Measurements from ENCODE around the gene PHC2.

The PHC2 gene

DNA sequence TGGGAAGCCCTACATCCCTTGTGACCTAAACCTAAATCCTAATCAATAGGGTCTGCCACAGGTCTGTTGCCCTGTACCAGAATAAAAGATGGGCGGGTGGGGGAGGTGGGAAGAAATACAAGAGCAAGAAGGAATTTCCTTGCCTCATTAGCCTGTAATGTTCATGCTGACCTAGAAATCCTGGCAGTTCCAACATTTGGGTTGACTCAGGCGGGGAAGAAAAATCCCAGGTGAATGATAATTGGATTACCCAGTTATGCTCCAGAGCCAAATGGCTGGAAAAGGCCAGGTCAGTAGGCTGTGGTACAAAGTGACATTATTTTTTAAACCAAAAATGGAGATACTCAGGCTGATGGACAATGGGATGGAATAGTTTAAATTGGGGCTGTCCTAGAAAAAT lies 82.7 kb downstream of the PHC2 start:
- H4K20me1 ChIP-seq, result peaks cover 34 to 63% (median 55%) of the 10 kb centered on the region in 11 experiments; a peak in 20 of 22 replicates
- no peaks in the 10 kb centered on the region for H3K9me3 ChIP-seq (replicated peaks in 1 of 11)
- peaks cover 5 to 36% (median 24%) of the 10 kb centered on the region in 11 experiments; a peak in 19 of 22 replicates for H3K36me3 ChIP-seq
- no peaks in the 10 kb centered on the region for H3K27me3 ChIP-seq
- peak overlapping the region; percentile 88 to 97 (median 92) for H3K4me3 ChIP-seq
- peak overlapping the region; percentile 98 to 100 (median 99) for H3K9ac ChIP-seq
- peak overlapping the region; percentile 92 to 99 (median 98); a peak in 21 of 22 replicates for H3K27ac ChIP-seq
- H3K4me2 ChIP-seq, result peak overlapping the region; percentile 88 to 98 (median 96)
- peaks cover 53 to 72% (median 68%) of the 10 kb centered on the region in 10 experiments for H3K4me1 ChIP-seq
- no peak for TF ChIP-seq Cebpa-rat (IDR thresholded peaks at IDR 0.05)

DNA sequence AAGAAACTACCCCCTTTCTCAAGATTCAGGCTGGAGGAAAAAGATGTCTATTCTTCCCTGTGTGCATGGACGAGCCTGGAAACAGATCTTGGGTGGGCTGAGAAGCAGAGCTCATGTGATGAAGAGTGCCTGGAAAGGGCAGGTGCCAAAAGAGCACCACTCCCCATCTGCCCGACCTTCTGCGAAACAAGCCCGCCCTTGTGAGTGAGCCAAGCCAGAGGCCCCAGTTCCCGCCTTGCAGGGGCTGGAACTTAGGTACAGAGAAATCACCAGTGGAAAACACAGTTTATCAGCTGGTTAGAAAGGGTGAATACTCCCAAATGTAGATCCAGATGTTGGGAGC lies 83.3 kb downstream of the PHC2 start:
- H3K4me3 ChIP-seq, result peak overlapping the region; percentile 88 to 97 (median 92)
- H4K20me1 ChIP-seq, result peaks cover 38 to 69% (median 61%) of the 10 kb centered on the region in 11 experiments; a peak in 21 of 22 replicates
- peaks cover 58 to 78% (median 73%) of the 10 kb centered on the region in 10 experiments for H3K4me1 ChIP-seq
- no peaks in the 10 kb centered on the region for H3K9me3 ChIP-seq (replicated peaks in 1 of 11)
- peak overlapping the region; percentile 92 to 99 (median 98); a peak in 21 of 22 replicates for H3K27ac ChIP-seq
- H3K27me3 ChIP-seq, result no peaks in the 10 kb centered on the region
- peak overlapping the region; percentile 88 to 98 (median 96) for H3K4me2 ChIP-seq
- peaks cover 11 to 41% (median 30%) of the 10 kb centered on the region in 11 experiments; a peak in 19 of 22 replicates for H3K36me3 ChIP-seq
- no peak for TF ChIP-seq Cebpa-rat (IDR thresholded peaks at IDR 0.05)
- H3K9ac ChIP-seq, result peak overlapping the region; percentile 98 to 100 (median 99)

DNA sequence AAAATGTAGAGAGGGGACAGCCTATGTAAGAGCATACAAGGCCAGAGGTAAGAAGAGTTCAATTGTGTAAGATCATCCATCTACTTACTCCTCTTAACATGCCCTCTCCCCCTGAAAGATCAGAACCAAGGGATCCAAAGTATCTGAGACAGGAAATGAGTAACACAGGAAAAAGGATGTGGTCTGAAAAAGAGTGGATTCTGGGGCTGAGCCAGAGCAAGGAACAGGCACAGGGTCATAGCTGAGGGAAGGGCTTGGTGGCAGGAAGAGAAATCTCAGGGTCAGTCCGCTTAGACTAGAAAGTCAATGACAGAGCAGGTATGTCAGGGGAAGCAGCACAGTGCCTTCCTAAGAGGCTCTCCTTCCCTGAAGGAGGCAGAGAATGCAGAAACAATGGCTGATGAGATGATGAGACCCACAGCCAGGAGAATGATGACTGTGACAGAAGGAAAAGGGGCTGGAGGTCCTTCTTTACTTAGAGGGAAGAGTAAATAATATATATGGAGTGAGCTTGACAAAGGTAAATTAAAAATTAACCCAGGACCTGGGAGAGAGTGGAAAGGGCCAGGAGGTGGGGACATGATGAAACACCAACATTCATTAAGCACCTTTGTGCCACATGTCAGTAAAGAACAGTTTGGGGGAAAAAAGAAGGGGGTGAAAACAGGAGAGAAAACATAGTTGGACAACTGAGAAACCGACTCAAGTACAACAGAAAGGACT lies 83.8 kb downstream of the PHC2 start:
- Histone ChIP-seq H3K27ac (peak overlapping the region; percentile 92 to 99 (median 98); a peak in 21 of 22 replicates), H3K36me3 (peaks cover 14 to 46% (median 33%) of the 10 kb centered on the region in 11 experiments; a peak in 19 of 22 replicates), H3K9me3 (replicated peaks in 1 of 11) (no peaks in the 10 kb centered on the region), H3K4me2 (peak overlapping the region; percentile 88 to 98 (median 96)), H4K20me1 (peaks cover 44 to 74% (median 66%) of the 10 kb centered on the region in 11 experiments; a peak in 21 of 22 replicates), H3K4me3 (peak overlapping the region; percentile 88 to 97 (median 92)), H3K4me1 (peaks cover 64 to 83% (median 78%) of the 10 kb centered on the region in 10 experiments), H3K9ac (peak overlapping the region; percentile 98 to 100 (median 99)), H3K27me3 (no peaks in the 10 kb centered on the region)
- no peak for TF ChIP-seq Cebpa-rat (IDR thresholded peaks at IDR 0.05)

- Histone ChIP-seq H3K27ac (peak overlapping the region; percentile 92 to 99 (median 98); a peak in 21 of 22 replicates), H3K36me3 (peaks cover 14 to 52% (median 39%) of the 10 kb centered on the region in 11 experiments; a peak in 19 of 22 replicates), H3K4me3 (peak overlapping the region; percentile 88 to 97 (median 92)), H4K20me1 (peaks cover 48 to 80% (median 72%) of the 10 kb centered on the region in 11 experiments; a peak in 21 of 22 replicates), H3K9me3 (replicated peaks in 1 of 11) (no peaks in the 10 kb centered on the region), H3K4me2 (peak overlapping the region; percentile 88 to 98 (median 96)), H3K9ac (peak overlapping the region; percentile 98 to 100 (median 99)), H3K27me3 (no peaks in the 10 kb centered on the region), H3K4me1 (peaks cover 69 to 86% (median 84%) of the 10 kb centered on the region in 10 experiments)
- TF ChIP-seq Cebpa-rat (IDR thresholded peaks at IDR 0.05), result no peak
Observed at GRCh38 chr1:33346533-33346926, 84.4 kb downstream of the PHC2 start.

- Histone ChIP-seq H3K36me3 (peaks cover 14 to 65% (median 51%) of the 10 kb centered on the region in 11 experiments; a peak in 19 of 22 replicates), H3K27ac (peak overlapping the region in 10 of 11 experiments; percentile 5 to 99 (median 98); a peak in 21 of 22 replicates), H3K27me3 (no peaks in the 10 kb centered on the region), H3K4me2 (peak overlapping the region; percentile 88 to 98 (median 96)), H3K4me3 (peak overlapping the region in 7 of 10 experiments; percentile 0 to 92 (median 10); a peak in 6 of 20 replicates), H3K9ac (peak overlapping the region; percentile 3 to 57 (median 32); a peak in 17 of 22 replicates), H3K9me3 (replicated peaks in 1 of 11) (no peaks in the 10 kb centered on the region), H3K4me1 (peaks cover 71 to 85% (median 84%) of the 10 kb centered on the region in 10 experiments), H4K20me1 (peaks cover 54 to 95% (median 87%) of the 10 kb centered on the region in 11 experiments; a peak in 21 of 22 replicates)
- TF ChIP-seq Cebpa-rat (IDR thresholded peaks at IDR 0.05), result no peak
Observed at GRCh38 chr1:33344896-33345560, 85.9 kb downstream of the PHC2 start.

GRCh38 chr1:33343539-33343938 lies 87.4 kb downstream of the PHC2 start:
- H3K4me1 ChIP-seq, result peaks cover 85 to 100% (median 98%) of the 10 kb centered on the region in 10 experiments
- H3K4me3 ChIP-seq, result 0 out of 20 replicates have a peak overlapping the region, but pooled peaks of 1 of the 10 experiments have one; percentile 5
- no peak for TF ChIP-seq Cebpa-rat (IDR thresholded peaks at IDR 0.05)
- H3K9ac ChIP-seq, result peak overlapping the region in 8 of 11 experiments; percentile 2 to 56 (median 34); a peak in 9 of 22 replicates
- H3K4me2 ChIP-seq, result peak overlapping the region; percentile 88 to 98 (median 96)
- H3K36me3 ChIP-seq, result peaks cover 14 to 74% (median 55%) of the 10 kb centered on the region in 11 experiments; a peak in 19 of 22 replicates
- no peaks in the 10 kb centered on the region for H3K9me3 ChIP-seq (replicated peaks in 1 of 11)
- H3K27me3 ChIP-seq, result no peaks in the 10 kb centered on the region
- H4K20me1 ChIP-seq, result peaks cover 62 to 100% (median 97%) of the 10 kb centered on the region in 11 experiments; a peak in 21 of 22 replicates
- H3K27ac ChIP-seq, result peak overlapping the region in 10 of 11 experiments; percentile 20 to 99 (median 68); a peak in 15 of 22 replicates

DNA sequence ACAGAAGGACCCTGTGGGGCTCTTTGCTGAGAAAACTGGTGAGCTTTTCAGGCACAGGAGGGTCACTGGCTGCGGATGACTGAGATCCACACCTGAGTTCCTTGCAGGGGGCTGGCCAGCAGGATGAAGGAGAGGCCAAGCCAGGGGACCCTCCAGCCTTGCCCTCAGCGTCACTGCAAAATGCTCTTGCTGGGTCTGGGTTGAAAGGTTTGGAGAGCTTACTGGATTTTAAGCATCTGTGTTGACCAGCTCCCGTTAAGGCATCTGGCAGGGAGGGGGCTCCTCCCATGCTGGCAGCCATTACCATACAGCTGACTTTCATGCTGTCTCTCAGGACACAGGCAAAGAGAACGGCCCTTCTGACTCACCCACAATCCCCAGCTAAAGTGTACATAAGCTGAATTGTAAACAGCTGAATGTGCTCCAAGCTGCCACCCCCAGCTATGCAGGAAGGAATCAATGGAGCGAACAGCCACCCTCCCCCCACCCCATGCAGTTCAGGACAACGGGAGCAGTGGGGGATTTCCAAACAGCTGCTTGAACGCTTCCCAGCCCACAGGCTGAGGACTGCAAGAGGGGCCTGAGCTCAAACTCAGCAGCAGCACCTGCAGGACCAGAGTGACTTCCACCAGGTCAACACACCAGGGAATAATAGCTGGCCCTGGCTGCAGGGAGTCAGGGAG lies 88.7 kb downstream of the PHC2 start:
- Histone ChIP-seq H3K4me2 (peak overlapping the region; percentile 88 to 98 (median 96)), H3K9me3 (replicated peaks in 1 of 11) (no peaks in the 10 kb centered on the region), H3K9ac (peak overlapping the region; percentile 45 to 72 (median 64); a peak in 20 of 22 replicates), H3K4me1 (peaks cover 95 to 100% (median 99%) of the 10 kb centered on the region in 10 experiments), H3K4me3 (peak overlapping the region in 7 of 10 experiments; percentile 1 to 40 (median 12); a peak in 13 of 20 replicates), H3K27me3 (no peaks in the 10 kb centered on the region), H3K36me3 (peaks cover 14 to 80% (median 60%) of the 10 kb centered on the region in 11 experiments; a peak in 19 of 22 replicates), H4K20me1 (peaks cover 52 to 100% (median 97%) of the 10 kb centered on the region in 11 experiments; a peak in 21 of 22 replicates), H3K27ac (peak overlapping the region; percentile 47 to 99 (median 86))
- TF ChIP-seq Cebpa-rat (IDR thresholded peaks at IDR 0.05), result no peak

DNA sequence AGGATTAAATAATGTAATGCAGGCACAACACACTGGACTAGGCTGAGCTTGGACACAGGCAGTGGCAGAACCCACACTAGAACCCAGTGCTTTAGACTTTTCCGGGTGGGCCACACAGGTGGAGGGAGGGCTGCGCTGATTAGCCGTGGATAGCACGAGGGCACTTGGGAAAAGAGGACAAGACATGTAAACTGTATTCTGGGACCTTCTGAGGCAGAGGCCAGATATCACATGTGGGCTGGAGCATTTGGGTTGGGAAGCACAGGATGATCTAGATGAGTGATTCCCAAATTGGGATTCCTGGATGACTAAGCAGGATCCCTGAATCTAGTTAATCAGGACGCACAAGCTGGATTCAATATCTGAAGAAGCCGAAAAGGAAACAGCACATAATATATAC lies 89.7 kb downstream of the PHC2 start:
- Histone ChIP-seq H3K27ac (peak overlapping the region in 10 of 11 experiments; percentile 62 to 99 (median 94); a peak in 17 of 22 replicates), H3K4me1 (peaks cover 88 to 99% (median 96%) of the 10 kb centered on the region in 10 experiments), H3K4me3 (no peak overlapping the region), H3K9me3 (replicated peaks in 1 of 11) (no peaks in the 10 kb centered on the region), H4K20me1 (peaks cover 47 to 100% (median 98%) of the 10 kb centered on the region in 11 experiments; a peak in 21 of 22 replicates), H3K4me2 (peak overlapping the region; percentile 88 to 98 (median 96)), H3K36me3 (peaks cover 14 to 89% (median 64%) of the 10 kb centered on the region in 11 experiments; a peak in 20 of 22 replicates), H3K9ac (peak overlapping the region in 5 of 11 experiments; percentile 45 to 72 (median 64); a peak in 6 of 22 replicates), H3K27me3 (no peaks in the 10 kb centered on the region)
- TF ChIP-seq Cebpa-rat (IDR thresholded peaks at IDR 0.05), result no peak
